GM19239 (cell line): ENCODE data around the gene HTR1D.
"Not testable (repeated sequence)": the region's sequence is repeated elsewhere in the genome, so short reads cannot be mapped to it uniquely, and the experiment has no call there.

Source experiments
- DNase-seq: peaks from one replicate; pipeline ENCODE4 v3.0.0; 2011; ENCODE audit warnings: low spot score; ENCODE audit not compliant: insufficient read length
- FAIRE-seq: peaks from 2 replicates; lab custom pipeline; 2011; peaks lifted over from hg19 to GRCh38; lab: Jason Lieb, UNC

The HTR1D gene

GRCh38 chr1:23188936-23189452, 28.3 kb downstream of the HTR1D start:
- FAIRE-seq, DNase-seq: not testable (repeated sequence)

GRCh38 chr1:23188434-23188884, 28.8 kb downstream of the HTR1D start:
- DNase-seq (no peak), FAIRE-seq (no peak)

DNA sequence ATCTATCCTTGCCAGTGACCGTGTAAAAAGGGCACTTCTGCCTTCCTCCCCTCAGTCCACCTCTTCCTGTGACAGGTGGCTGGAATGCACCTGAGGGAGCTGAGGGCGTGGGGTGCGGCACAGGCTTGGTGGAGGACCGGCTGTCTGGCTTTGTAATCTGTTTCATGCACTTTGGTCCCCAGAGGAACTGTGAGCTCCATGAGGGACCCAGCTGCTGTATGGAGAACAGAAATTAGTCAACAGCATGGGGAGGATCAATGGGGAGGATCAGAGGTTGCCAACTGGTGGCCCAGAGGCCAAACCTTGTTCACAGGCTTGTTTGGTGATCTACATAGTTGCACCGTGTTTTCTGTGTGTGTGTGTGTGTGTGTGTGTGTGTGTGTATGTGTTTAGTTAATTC, 29.7 kb downstream of the HTR1D start:
- DNase-seq, result no peak
- no peak for FAIRE-seq

- FAIRE-seq (no peak), DNase-seq (no peak)
Measured at GRCh38 chr1:23185381-23185780, 31.9 kb downstream of the HTR1D start.

DNA sequence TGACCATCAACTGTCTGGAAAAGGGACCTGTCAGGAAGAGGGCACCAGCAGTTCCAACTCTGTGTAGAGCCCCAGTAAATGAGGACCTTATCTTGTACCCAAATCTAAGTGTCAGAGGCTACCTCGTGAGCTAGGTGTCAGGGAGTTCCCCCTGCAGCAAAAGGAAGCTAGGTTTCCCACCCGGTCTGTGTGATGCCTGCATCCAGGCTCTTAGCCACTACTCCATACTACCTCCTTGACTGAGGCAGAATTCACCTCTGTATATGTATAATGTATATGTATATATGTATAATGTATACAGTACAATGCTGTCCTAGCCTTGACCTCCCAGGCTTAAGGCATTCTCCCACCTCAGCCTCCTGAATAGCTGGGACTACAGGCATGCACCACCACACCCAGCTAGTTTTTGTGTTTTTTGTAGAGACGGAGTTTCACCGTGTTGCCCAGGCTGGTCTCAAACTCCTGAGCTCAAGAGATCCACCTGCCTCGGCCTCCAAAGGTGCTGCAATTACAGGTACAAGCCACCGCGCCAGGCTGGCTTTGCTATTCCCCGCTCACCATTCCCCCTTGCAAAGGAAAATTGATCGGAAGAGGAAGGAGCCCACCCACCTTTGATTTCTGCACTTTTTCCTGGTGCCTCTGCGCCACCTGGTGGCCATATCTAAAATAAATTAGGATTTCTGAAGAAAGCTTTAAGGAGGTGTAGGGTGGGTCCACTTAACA, 32.9 kb downstream of the HTR1D start:
- FAIRE-seq, result peak; percentile 14
- DNase-seq, result no peak

DNA sequence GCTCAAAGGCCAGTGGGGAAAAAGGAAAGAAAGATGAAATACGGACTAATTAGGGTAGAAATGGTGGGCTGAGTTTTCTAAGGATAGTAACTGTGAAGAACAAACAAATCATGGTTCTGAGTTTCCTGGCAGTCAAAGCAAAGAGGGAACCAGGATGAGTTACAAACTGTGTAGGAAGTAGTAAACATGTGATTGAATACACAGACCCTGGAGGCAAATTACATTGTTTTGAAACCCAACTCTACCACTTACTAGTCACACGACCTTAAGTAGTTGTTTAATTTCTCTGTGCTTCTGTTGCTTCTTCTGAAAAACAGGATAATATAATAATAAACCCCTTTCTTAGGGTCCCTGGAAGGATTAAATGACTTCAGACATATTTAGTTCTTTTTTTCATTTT, 37.4 kb downstream of the HTR1D start:
- DNase-seq (no peak), FAIRE-seq (no peak)

DNA sequence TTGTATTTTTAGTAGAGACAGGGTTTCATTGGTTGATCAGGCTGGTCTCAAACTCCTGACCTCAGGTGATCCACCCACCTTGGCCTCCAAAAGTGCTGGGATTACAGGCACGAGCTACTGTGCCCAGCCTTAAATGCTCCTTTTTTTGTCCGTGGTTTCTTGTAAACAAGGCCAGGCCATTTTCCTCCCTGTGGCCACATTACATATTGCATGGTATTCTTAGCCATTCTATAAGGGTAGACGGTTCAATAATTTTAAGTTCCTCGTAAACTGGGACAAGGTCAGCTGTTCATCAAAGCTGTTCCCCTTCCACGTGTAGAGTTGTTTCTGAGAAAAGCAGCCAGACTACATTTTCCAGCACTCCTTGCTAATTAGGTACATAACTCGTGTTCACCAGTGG, 38.4 kb downstream of the HTR1D start:
- FAIRE-seq (no peak), DNase-seq (no peak)

GRCh38 chr1:23178414-23178813, 38.9 kb downstream of the HTR1D start:
- DNase-seq (no peak), FAIRE-seq (no peak)

DNA sequence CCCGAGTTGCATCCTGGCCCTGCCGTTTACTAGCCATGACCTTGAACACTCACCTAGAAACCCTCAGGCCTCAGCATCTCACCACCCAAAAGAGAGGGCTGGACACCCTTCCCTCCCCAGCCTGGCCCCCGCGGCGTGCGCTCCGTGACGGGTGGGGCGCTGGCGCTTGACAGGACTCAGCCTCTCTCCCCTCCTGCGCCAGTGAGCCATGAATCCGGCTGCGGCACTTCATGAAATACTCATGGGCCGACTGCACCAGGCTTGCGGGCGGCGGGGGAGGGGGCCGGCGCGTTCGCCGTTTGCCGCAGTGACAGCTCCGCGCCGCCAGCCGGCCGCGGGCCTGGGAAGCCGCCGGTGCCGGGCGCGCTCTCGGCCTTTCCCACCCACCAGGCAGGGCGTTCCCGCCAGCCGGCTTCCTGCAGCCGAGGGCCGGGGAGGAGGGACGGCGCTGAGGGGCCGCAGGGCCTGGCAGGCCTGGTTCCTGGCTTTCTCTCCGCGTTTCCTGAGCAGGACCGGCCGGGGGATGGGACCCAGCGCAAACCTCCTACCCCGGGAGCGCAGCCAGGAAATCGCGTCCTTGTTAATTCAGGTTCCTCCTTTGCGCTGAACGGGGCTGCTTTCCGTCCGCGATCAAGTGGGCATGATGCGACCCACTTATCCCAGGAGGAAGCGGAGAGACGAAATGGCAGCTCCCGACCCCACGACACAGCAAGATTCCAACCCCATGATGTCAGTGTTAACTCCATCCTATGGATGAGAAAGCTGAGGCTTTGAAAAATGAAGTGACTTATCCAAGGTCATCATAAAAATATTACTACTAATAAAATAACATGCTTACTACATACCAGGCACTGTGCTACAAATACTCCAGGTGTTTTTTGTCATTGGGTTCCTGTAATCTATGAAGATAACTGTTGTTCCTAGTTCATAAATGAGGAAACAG, 39.6 kb downstream of the HTR1D start:
- FAIRE-seq (peak; percentile 52), DNase-seq (peak; percentile 78)

DNA sequence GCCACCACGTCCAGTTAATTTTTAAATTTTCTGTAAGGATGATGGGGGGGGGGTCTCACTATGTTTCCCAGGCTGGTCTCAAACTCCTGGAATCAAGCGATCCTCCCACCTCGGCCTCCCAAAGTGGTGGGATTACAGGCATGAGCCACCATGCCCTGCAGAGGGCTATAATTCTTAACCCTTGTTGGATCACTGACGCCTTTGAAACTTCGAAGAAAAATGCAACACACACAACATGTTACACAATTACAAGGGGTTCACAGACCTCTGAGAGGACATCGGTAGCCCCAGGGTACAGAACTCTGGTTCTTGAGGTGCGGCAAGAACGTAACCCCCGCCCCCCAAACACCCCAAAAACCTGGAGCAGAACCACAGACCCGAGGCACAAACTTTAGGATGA, 40.3 kb downstream of the HTR1D start:
- DNase-seq, result no peak
- no peak for FAIRE-seq

DNA sequence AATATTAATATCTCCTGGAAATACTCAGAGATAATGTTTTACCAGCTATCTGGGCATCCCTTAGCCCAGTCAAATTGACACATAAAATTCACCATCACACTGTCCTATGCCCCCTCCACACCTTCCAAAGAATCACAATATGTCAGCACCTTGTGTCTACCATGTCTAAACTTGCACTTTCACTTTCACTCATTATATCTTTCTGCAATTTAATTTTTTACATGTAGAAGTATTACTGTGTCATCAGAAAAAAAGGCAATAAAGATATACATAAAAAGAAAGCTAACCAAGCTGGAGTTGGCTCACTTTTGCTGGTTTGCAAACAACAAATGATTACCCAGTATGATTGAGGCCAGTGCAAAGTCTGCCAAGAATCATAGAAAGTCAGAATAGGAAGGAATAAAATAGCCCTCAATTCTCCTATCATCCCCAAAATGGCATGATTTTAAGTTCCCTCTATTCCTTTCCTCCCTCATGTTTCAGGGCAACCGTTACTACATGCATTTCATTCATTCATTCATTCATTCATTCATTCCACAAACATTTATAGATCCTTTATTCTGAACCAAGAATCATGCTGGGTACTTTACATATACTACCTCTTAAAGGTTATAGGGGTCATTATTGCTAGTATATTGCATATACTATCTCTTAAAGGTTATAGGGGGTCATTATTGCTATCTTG, 42.7 kb downstream of the HTR1D start:
- FAIRE-seq (no peak), DNase-seq (no peak)

DNA sequence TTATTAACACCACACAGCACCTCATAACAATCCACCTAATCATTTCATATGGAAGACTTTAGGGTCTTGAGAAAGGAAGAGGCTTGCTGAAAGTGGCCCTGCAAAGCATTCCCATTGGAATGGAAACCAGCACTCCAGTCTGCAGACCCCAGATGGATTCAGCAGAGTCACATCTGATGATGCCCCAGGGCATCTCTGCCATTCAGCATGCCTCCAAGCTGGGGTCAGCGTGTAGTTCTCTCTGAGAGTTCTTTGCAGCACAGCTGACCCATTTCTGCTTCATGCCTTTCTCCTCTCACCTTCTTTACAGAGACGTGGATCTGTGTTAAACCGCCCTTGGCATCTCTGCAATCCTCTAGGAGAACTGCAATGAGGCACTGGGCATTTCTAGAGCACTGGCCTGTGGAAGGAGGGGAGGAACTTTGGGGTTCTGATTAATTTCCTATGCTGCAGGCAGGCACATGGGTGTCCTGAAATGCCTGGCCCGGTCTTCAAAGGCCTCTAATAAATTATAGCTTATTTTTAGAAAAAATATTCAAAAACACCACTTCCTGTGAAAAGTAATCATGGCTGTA, 46.0 kb downstream of the HTR1D start:
- no peak for FAIRE-seq
- DNase-seq, result no peak

DNA sequence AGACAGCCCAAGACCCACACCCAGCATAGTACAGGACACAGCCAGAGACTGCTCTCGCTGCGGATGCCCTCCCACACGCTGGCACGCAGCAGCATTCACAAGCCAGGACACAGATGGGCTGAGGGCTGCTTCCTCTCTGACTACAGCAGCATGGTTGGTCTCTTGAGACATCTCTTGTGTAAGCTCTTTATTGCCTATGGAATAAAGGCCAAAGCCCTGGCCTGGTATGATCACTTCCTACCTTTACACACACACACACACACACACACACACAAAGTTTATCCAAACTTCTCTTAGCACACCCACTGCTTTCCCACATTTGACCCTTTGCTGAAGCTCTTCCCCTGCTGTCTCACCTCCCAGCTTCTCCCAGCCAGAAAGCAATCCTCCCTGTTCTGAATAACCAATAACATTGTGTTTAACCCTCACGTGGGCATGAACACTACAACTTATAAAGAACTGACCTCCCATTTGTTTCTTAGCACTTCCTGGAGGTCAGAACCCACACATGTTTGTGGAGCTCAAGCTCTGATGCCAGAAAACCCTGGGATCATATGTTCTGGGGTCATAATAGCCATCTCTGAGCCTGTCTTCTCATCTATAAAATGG, 47.5 kb downstream of the HTR1D start:
- FAIRE-seq (peak; percentile 73), DNase-seq (no peak)

DNA sequence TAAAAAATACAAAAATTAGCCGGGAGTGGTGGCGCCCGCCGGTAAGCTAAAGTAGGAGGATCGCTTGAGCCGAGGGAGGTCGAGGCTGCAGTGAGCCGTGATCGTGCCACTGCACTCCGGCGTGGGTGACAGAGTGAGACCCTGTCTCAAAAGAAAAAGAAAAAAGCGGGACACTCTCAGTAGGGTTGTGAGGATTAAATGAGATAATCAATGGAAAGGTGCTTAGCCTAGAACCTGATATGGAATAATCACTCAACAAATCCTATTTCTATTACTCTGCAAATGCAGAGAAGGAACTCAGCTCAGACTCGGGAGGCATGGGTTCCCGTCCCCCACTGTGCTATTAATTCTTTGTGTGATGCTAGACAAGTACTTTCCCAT, 48.1 kb downstream of the HTR1D start:
- FAIRE-seq, result no peak
- DNase-seq, result no peak

GRCh38 chr1:23168445-23169194, 48.7 kb downstream of the HTR1D start, which contains the start of gene LUZP1:
Gene LUZP1 (minus strand): TSS chr1:23168856.
- peak; percentile 86 for FAIRE-seq
- DNase-seq, result peak; percentile 94

DNA sequence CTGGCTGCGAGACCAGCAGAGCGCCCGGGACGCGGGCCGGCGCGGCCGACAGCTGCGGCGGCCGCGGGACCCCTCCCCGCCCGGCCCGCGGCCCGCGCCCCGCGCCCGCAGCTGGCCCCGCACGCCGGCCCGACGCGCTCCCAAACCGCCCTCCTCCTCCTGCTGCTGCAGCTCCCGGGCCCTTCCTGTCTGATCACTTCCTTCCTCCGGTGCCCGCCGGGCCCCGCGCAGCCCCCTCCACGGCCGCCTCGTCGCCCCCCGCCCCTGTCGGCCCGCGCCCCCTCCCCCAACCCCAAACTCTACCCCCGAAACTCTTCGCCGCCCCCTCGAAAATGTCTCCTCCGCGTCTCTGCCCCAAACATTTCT, 49.2 kb downstream of the HTR1D start:
- FAIRE-seq, result no peak
- DNase-seq, result peak; percentile 52

- DNase-seq (peak; percentile 44), FAIRE-seq (no peak)
Measured at GRCh38 chr1:23167353-23168078, 49.8 kb downstream of the HTR1D start.

GRCh38 chr1:23166854-23167253, 50.4 kb downstream of the HTR1D start:
- DNase-seq (no peak), FAIRE-seq (no peak)
